Body of pancreas (tissue), 4 donors: ENCODE data around the gene ARID5B.

Source experiments
- CTCF ChIP-seq, 7 experiments: fragments of 450-650 bp in 4 of 7; fragments of 200-600 bp in 3 of 7; sonication (generic) in 3 of 7; IDR thresholded peaks; one replicate each; pipeline ENCODE4 v1.5.1; 2016 to 2019; ENCODE audit warnings: antibody characterized with exemption in 7 of 7
- POLR2A ChIP-seq, 3 donors: fragments of 450-650 bp; IDR thresholded peaks; one replicate each; pipeline ENCODE4 v1.6.1; 2016; ENCODE audit warnings: antibody characterized with exemption in 3 of 3, mild to moderate bottlenecking in 2 of 3

GRCh38 chr10:61943674-61944378 is 42.3 kb downstream of the ARID5B start:
- TF ChIP-seq CTCF (IDR thresholded peaks at IDR 0.05) (peak in 3 of 7 experiments; percentile 11 to 32 (median 25)), POLR2A (IDR thresholded peaks at IDR 0.05) (no peak)
